LNCAP (cell line): Measurements from ENCODE around the gene TMEM170B.

ENCODE experiments used
- CTCF ChIP-seq: fragments of 450-650 bp; IDR thresholded peaks from 2 replicates; pipeline ENCODE4 v1.5.1; 2017; ENCODE audit warnings: mild to moderate bottlenecking

The TMEM170B gene

GRCh38 chr6:11537229-11538051 lies at the start of gene TMEM170B:
Gene TMEM170B (plus strand): TSS chr6:11537749. CDS start chr6:11538278, 529 bp downstream.
- no peak for TF ChIP-seq CTCF

- no peak for TF ChIP-seq CTCF
Observed at GRCh38 chr6:11490996-11491395, 46.6 kb upstream of the TMEM170B start.

- no peak for TF ChIP-seq CTCF
Observed at GRCh38 chr6:11491596-11492463, 45.7 kb upstream of the TMEM170B start.

- TF ChIP-seq CTCF, result no peak
Observed at GRCh38 chr6:11492464-11493290, 44.9 kb upstream of the TMEM170B start.

- no peak for TF ChIP-seq CTCF
Observed at GRCh38 chr6:11493974-11494373, 43.6 kb upstream of the TMEM170B start.

- no peak for TF ChIP-seq CTCF
Observed at GRCh38 chr6:11494786-11495564, 42.6 kb upstream of the TMEM170B start.
